HG03060 (cell line): ENCODE measurements around the gene TSKS.
"Not testable (repeated sequence)": the region's sequence is repeated elsewhere in the genome, so short reads cannot be mapped to it uniquely, and the experiment has no call there.

Experiments used
- ATAC-seq: cut with Tn5 transposase; IDR thresholded peaks from one replicate; pipeline ENCODE4 v1.9.1; 2021; ENCODE audit warnings: low read depth, moderate number of reproducible peaks; ENCODE audit not compliant: unreplicated experiment

TSKS gene

DNA sequence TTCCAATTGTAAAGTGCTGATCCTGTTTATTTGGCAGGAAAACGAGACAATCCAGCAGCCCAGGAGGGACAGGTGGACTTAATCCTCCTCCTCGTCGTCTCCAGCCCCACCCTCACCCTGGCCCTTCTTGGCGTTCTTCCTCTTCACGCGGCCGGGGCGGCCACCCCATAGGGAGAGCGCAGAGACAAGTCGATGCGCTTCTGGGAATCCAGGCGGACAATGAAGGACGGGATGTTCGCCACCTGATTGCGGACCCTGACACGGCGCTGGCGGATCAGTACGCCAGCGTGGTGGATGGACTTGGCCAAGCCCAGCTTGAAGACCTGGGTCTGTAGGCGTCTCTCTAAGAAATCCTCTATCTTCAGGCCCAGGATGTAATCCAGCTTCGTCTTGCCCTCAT, 43.7 kb downstream of the TSKS start:
- ATAC-seq: not testable (repeated sequence)

GRCh38 chr19:49718991-49719390, 44.1 kb downstream of the TSKS start:
- ATAC-seq: no peak

GRCh38 chr19:49718511-49718910, 44.6 kb downstream of the TSKS start:
- no peak for ATAC-seq

DNA sequence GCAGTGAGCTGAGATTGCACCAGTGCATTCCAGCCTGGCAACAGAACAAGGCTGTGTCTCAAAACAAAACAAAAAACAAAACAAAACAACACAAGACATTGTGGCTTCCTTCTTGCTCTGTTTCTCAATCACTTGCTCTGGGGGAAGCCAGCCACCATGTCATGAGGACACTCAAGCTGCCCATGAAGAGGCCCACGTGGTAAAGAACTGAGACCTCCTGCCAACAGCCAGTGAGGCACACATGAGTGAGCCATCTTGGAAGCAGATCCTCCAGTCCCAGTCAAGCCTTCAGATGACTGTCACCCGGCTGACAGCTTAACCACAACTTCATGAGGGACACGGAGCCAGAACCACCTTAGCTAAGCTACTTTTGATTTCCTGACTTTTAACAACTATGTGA, 47.0 kb downstream of the TSKS start:
- ATAC-seq: no peak

DNA sequence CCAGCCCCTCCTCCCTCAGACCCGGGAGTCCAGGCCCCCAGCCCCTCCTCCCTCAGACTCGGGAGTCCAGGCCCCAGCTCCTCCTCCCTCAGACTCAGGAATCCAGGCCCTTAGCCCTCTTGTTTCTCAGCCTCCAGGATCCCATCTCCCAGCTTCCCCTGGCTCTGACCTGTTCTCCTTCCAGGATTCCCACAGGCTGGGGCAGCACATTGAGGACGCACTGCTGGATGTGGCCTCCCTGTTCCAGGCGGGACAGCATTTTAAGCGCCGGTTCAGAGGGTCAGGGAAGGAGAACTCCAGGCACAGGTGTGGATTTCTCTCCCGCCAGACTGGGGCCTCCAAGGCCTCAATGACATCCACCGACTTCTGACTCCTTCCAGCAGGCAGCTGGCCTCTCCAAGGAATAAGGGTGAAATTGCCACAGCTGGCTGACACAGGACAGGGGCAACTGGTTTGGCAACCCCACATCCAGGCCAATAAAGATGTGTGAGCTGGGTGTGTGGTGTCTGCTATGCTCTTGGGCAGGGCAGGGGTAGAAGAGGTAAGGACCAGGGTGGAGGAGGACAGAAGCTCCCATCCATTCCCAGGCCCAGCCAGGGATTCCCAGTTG, 49.8 kb downstream of the TSKS start:
- no peak for ATAC-seq

GRCh38 chr19:49712397-49712859, 50.7 kb downstream of the TSKS start:
- no peak for ATAC-seq

DNA sequence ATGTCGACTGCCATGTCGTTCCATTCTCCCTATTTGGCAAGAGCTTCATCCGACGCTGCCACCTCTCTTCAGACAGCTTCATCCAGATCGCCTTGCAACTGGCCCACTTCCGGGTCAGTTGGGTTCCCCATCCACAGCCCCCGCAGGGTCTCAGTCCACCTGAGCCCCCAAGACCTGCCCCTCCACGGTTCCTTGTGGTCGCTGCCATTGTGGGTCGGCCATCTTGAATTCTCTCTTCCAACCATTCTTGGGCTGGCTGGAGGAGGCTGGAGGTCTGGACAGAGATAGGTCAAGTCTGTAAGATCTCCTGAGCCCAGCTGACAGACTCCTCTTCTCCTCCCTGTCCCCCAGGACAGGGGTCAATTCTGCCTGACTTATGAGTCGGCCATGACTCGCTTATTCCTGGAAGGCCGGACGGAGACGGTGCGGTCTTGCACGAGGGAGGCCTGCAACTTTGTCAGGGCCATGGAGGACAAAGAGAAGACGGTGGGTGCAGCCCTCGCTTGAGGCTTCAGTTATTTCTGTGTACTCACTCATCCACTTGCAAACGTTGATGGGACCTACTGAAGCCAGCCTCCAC, 52.6 kb downstream of the TSKS start:
- no peak for ATAC-seq

DNA sequence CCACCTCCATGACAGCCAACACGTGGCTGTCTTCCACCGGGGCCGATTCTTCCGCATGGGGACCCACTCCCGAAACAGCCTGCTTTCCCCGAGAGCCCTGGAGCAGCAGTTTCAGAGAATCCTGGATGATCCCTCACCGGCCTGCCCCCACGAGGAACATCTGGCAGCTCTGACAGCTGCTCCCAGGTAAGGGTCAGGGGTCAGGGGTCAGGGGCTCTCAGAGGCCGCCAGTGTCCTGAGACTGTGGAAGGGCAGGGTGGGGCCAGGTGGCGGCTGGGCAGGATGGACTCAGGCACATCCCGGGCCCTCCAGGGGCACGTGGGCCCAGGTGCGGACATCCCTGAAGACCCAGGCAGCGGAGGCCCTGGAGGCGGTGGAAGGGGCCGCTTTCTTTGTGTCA, 57.2 kb downstream of the TSKS start:
- no peak for ATAC-seq

DNA sequence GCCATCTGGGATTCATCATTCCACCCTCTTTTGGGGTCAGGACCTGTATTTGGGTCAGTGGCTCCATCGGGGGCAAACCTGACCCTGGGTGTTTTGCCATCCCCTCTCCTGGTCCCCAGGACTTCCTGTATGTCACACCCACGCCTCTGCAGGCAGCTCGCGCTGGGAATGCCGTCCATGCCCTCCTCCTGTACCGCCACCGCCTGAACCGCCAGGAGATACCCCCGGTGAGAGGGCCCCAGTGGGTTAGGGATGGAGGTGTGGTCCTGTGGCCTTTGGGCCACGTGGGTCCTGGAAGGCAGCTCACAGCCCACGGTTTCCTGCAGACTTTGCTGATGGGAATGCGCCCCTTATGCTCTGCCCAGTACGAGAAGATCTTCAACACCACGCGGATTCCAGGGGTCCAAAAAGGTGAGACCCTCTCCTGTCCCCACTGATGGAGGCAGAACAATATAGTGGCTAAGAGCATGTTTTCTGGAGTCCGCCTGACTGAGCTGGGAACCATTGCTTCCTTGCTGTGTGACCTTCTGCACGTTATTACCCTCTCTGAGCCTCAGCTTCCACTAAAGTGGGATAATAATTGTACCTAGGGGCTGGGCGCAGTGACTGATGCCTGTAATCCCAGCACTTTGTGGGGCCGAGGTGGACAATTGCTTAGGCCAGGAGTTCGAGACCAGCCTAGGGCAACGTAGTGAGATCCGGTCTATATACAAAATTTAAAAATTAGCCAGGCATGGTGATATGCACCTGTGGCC, 58.0 kb downstream of the TSKS start:
- ATAC-seq: no peak

DNA sequence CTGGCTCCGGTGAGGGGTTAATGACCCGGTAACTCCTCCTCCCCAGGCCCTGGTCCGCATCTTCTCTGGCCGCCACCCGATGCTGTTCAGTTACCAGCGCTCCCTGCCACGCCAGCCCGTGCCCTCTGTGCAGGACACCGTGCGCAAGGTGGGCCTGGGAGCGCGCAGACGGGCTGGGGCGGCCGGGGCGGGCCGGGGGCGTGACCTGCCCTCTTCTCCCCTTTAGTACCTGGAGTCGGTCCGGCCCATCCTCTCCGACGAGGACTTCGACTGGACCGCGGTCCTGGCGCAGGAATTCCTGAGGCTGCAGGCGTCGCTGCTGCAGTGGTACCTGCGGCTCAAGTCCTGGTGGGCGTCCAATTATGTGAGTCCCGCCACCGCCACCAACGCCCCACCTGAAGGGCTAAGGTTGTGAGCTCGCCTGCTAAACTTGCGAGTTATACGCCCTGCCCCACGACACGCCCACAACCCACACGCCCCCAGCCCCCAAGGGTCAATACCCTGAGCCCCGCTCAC, 61.8 kb downstream of the TSKS start:
- no peak for ATAC-seq

- ATAC-seq: no peak
These were observed 62.5 kb downstream of the TSKS start for GRCh38 chr19:49700563-49700962.

GRCh38 chr19:49699364-49699763, 63.7 kb downstream of the TSKS start:
- ATAC-seq: no peak

DNA sequence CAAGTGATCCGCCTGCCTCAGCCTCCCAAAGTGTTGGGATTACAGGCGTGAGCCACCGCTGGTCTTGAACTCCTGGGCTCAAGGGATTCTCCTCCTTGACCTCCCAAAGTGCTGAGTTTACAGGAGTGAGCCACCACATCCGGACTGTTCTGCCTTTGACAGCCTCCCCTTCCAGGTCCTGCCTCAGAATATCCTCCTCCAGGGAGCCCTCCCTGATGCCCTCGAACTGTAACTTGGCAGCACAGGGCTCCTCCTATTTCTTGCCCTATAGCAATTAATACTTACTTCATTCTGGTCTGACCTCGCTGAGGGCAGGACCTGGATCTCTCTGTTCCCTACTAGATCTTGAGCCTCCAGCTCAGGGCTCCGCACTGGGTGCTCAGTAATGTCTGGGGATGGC, 66.2 kb downstream of the TSKS start:
- ATAC-seq: no peak

GRCh38 chr19:49696115-49696514, 67.0 kb downstream of the TSKS start:
- ATAC-seq: no peak

- ATAC-seq: no peak
These were observed 71.0 kb downstream of the TSKS start for GRCh38 chr19:49692147-49692506.

GRCh38 chr19:49691243-49692146, 71.6 kb downstream of the TSKS start:
- ATAC-seq: no peak

GRCh38 chr19:49690656-49691242, 72.4 kb downstream of the TSKS start, which contains the start of gene CPT1C:
CPT1C (plus strand) TSS chr19:49691116; CDS start chr19:49692253, 1,137 bp downstream.
- ATAC-seq: no peak

DNA sequence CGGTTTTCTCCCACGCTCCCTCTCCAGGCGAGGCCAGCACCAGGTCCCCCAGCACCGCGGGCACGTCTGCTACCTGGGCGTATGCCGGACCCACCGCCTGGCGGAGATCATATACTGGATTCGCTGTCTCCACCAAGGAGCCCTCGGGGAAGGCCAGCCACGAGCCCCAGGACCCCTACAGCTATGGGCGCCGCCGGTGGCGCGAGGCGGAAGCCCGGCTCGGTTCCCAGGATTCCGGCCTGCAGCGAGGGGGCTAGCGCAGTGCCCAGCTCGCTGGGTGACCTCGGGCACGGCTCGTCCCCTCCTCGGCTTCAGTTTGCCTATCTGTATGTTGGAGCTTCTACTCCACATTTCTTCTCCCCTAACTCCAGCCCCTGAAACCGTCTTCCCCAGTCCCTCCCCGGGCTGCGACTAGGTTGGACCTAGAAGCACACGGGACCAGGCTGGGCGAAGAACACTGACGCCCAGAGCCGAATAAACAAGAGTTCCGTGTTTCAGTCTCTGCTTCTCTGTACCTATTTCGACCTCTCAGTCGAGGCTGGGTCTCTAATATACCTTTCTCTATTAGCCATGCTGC, 72.9 kb downstream of the TSKS start:
- ATAC-seq: no peak
